Astrocyte of the cerebellum (primary cell): Measurements from ENCODE around the gene OXNAD1.

Experiments
- DNase-seq: peaks from one replicate; pipeline ENCODE4 v3.0.0-alpha.2; 2011; ENCODE audit warnings: low read depth
- H3K4me3 ChIP-seq: 2 replicates; pipeline ENCODE4 v1.5.1; 2011; ENCODE audit warnings: mild to moderate bottlenecking, low read depth, low read length, moderate library complexity
- CTCF ChIP-seq: IDR thresholded peaks from 2 replicates; pipeline ENCODE4 v1.5.1; 2012; ENCODE audit warnings: low read length, low read depth, moderate library complexity, mild to moderate bottlenecking; ENCODE audit errors: missing control alignments
- in situ Hi-C: cut with HindIII; loops from 2 replicates; pipeline ENCODE4 v1.10.0; 2017; ENCODE audit warnings: low sequenced_read_pairs

The OXNAD1 gene

GRCh38 chr3:16337856-16338540, 73.0 kb downstream of the OXNAD1 start:
- DNase-seq, result no peak
- no peak overlapping the region for H3K4me3 ChIP-seq
- no peak for TF ChIP-seq CTCF
- in situ Hi-C loops, result no loop called here

- no peak overlapping the region for H3K4me3 ChIP-seq
- TF ChIP-seq CTCF, result no peak
- in situ Hi-C loops, result no loop called here
- peak; percentile 63 for DNase-seq
Observed at GRCh38 chr3:16338999-16339398, 74.0 kb downstream of the OXNAD1 start.

DNA sequence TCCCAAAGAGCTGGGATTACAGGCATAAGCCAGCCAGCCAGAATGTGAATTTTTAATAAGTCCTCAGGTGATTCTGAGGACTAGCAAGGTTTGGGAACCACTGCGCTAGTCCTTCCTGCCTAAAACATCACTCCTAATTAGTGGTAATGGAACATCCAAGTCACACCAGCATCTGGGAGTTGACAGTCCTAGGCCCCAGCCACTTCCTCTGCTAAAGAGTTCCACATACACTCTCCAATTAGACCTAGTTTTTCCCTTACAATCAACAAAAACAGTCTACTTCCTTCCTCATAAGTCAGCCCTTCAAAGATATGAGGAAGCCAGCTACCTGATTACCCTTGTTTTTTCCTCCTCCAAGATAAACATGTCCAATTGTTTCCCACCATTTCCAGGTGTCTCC, 78.1 kb downstream of the OXNAD1 start:
- H3K4me3 ChIP-seq, result no peak overlapping the region
- in situ Hi-C loops, result no loop called here
- no peak for TF ChIP-seq CTCF
- DNase-seq, result no peak

- no peak for TF ChIP-seq CTCF
- H3K4me3 ChIP-seq, result no peak overlapping the region
- in situ Hi-C loops, result no loop called here
- DNase-seq, result no peak
Observed at GRCh38 chr3:16346413-16347081, 81.5 kb downstream of the OXNAD1 start.

DNA sequence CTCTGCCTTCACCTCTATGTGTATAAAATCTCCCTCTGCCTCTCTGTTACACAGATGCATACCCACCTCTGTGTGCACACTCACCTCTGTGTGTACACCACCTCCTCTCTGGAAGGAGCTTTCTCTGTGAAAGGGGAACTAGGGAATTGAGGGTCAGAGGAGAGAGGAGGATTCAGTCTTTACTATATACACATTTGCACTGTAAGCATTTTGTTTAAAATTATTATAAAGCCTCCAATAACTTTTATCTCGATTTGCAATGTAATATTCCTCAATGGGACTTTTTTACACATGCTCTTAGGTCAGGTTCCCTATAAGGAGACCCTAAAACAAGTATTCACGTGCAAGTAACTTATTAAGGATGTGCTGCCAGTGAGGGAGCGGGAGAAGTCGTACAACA, 82.5 kb downstream of the OXNAD1 start:
- DNase-seq, result no peak
- TF ChIP-seq CTCF, result no peak
- no peak overlapping the region for H3K4me3 ChIP-seq
- in situ Hi-C loops, result no loop called here

DNA sequence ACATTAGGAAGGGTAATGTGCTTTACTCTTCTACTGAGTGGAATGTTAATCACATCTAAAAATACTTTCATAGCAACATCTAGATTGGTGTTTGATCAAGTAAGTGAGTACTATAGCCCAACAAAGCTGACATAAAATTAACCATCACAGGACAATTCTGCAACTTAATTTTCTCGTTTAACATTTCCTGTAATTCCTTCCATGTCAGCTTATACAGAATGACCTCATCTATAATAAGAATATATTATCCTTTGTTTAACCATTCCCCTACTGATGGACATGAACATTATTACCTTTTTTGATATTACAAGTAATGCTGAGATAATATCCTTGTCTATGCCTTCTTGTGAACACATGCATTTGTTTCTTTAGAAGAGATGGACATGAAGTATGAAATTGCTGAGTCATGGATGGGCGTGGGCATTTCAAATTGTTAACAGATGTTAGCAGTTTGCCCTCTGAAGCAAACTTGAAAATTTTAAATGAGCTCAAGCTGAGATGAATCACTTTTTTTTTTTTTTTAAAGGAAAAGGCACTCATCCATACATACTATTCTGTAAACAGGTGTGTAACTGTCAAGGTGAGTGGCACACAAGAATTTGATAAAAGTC, 85.1 kb downstream of the OXNAD1 start:
- peak; percentile 79 for DNase-seq
- no peak for TF ChIP-seq CTCF
- in situ Hi-C loops, result no loop called here

More for the DNA sequence above, 85.1 kb downstream of the OXNAD1 start:
- no peak overlapping the region for H3K4me3 ChIP-seq
